Caco-2 (cell line): ENCODE data around the gene TMEM266. TPM values are rescaled to one million over a fixed set of nuclear protein-coding genes. Genes with fewer than 3 reads are reported as not detected.

Experiments
- BruUV-seq: library from RNA; stranded (reverse); fragments of 400-500 nt; replicated peaks from 2 replicates; lab custom pipeline; 2021; lab: Mats Ljungman, UMichigan
- CTCF ChIA-PET: fragments of 300-600 bp; sonication (Branson Sonifier 250); formaldehyde crosslinking; loops from one replicate; lab custom pipeline; 2022; ENCODE audit warnings: antibody characterized with exemption; lab: Charles Lee
- POLR2A ChIA-PET: fragments of 300-600 bp; sonication (Branson Sonifier 250); formaldehyde crosslinking; loops from one replicate; lab custom pipeline; 2022; ENCODE audit warnings: antibody characterized with exemption; lab: Charles Lee
- DNase-seq, 2 experiments: peaks; one replicate each; pipeline versions ENCODE4 v3.0.0 to v3.0.0-alpha.2; 2020 to 2022
- H3K27me3 ChIP-seq: replicated peaks from 2 replicates; pipeline ENCODE4 v1.6.0; 2011; ENCODE audit warnings: low read length; ENCODE audit not compliant: control insufficient read depth, insufficient read depth
- H3K36me3 ChIP-seq: 2 replicates; pipeline ENCODE4 v1.5.1; 2011; ENCODE audit warnings: low read length; ENCODE audit not compliant: control insufficient read depth, insufficient read depth
- H3K4me1 ChIP-seq: fragments of 250-450 bp; sonication (Bioruptor Pico); 2 replicates; pipeline ENCODE4 v1.5.1; 2020; ENCODE audit warnings: mild to moderate bottlenecking
- H3K4me3 ChIP-seq: 2 replicates; pipeline ENCODE4 v1.5.1; 2011; ENCODE audit warnings: low read depth, mild to moderate bottlenecking, control low read depth, low read length
- H3K9me3 ChIP-seq: fragments of 250-450 bp; sonication (Bioruptor Pico); 2 replicates; pipeline ENCODE4 v1.5.1; 2020; ENCODE audit warnings: mild to moderate bottlenecking, moderate library complexity
- H3K27ac Mint-ChIP-seq: one replicate; pipeline ENCODE4 v1.8.0; 2022; ENCODE audit warnings: mixed read lengths; ENCODE audit not compliant: unreplicated experiment
- H3K27me3 Mint-ChIP-seq: one replicate; pipeline ENCODE4 v1.8.0; 2022; ENCODE audit warnings: mixed read lengths; ENCODE audit not compliant: insufficient read depth, unreplicated experiment
- H3K36me3 Mint-ChIP-seq: one replicate; pipeline ENCODE4 v1.8.0; 2022; ENCODE audit warnings: mild to moderate bottlenecking, mixed read lengths; ENCODE audit not compliant: insufficient read depth, unreplicated experiment
- H3K4me1 Mint-ChIP-seq: one replicate; pipeline ENCODE4 v1.8.0; 2022; ENCODE audit warnings: low read depth, mixed read lengths; ENCODE audit not compliant: unreplicated experiment
- H3K4me3 Mint-ChIP-seq: one replicate; pipeline ENCODE4 v1.8.0; 2022; ENCODE audit warnings: mild to moderate bottlenecking, moderate library complexity, mixed read lengths; ENCODE audit not compliant: unreplicated experiment
- H3K9me3 Mint-ChIP-seq: one replicate; pipeline ENCODE4 v1.8.0; 2022; ENCODE audit warnings: mixed read lengths; ENCODE audit not compliant: unreplicated experiment
- CTCF ChIP-seq, 2 experiments: fragments of 200-600 bp in 1 of 2; IDR thresholded peaks; 1 replicate in 1 of 2; 2 replicates in 1 of 2; pipeline versions ENCODE4 v1.5.1 to v1.8.0; 2011 to 2022; ENCODE audit warnings: antibody characterized with exemption in 1 of 2, control low read depth in 1 of 2, inconsistent platforms in 1 of 2, low read depth in 1 of 2, low read length in 1 of 2, mild to moderate bottlenecking in 1 of 2, moderate library complexity in 1 of 2; ENCODE audit not compliant: insufficient read depth in 1 of 2, severe bottlenecking in 1 of 2, unreplicated experiment in 1 of 2
- intact Hi-C: fragments of 100-400 bp; cut with micrococcal nuclease; formaldehyde crosslinking; loops from one replicate; pipeline ENCODE4 v1.10.0; 2022; ENCODE audit not compliant: unreplicated experiment
- total RNA-seq: library from RNA; stranded (reverse); gene quantifications from 2 replicates; pipeline ENCODE4 v1.2.3, GENCODE V29; 2022

Gene TMEM266
- total RNA-seq, 1 experiment from 2014 or later = 0.27 TPM

DNA sequence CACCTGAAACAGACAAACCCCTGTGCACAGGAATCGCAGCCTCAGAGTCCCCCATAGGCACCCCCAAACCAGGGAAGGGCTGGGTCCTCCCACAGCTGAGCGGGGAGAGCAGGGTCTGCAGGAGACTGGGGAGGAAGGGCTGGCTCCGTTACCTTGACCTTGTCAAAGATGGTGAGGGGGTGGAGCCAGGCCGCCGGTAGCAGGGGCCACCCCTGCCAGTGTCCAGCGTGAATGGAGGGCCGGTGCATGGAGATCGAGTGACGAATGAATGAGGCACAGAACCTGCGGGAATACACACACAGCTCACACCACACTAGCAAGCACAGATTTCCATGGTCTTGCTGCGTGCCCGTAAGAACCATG, 102.2 kb downstream of the TMEM266 start:
- H3K36me3 ChIP-seq = no peaks in the 10 kb centered on the region
- no peak overlapping the region for H3K27ac Mint-ChIP-seq
- TF ChIP-seq CTCF (IDR thresholded peaks at IDR 0.05; ENCODE audit: insufficient read depth in 1 of 2, low read depth in 1 of 2, low read length in 1 of 2, severe bottlenecking in 1 of 2, unreplicated experiment in 1 of 2) = no peak
- H3K4me3 Mint-ChIP-seq = no peak overlapping the region
- H3K9me3 Mint-ChIP-seq = no peaks in the 10 kb centered on the region
- no peak overlapping the region for H3K4me3 ChIP-seq
- POLR2A ChIA-PET = no interaction called here
- no peaks in the 10 kb centered on the region for H3K36me3 Mint-ChIP-seq
- CTCF ChIA-PET = no interaction called here
- no peaks in the 10 kb centered on the region for H3K27me3 Mint-ChIP-seq
- DNase-seq = no peak
- intact Hi-C loops = no loop called here
- no peaks in the 10 kb centered on the region for H3K27me3 ChIP-seq
- no peaks in the 10 kb centered on the region for H3K9me3 ChIP-seq
- no TSS peak for BruUV-seq
- H3K4me1 ChIP-seq = peaks cover 10% of the 10 kb centered on the region; the same call in 1 of the 2 replicates
- H3K4me1 Mint-ChIP-seq = no peaks in the 10 kb centered on the region

GRCh38 chr15:76162784-76163456, 103.1 kb downstream of the TMEM266 start:
- H3K9me3 ChIP-seq = no peaks in the 10 kb centered on the region
- H3K27me3 ChIP-seq = no peaks in the 10 kb centered on the region
- POLR2A ChIA-PET = no interaction called here
- DNase-seq = no peak
- no peak for TF ChIP-seq CTCF (IDR thresholded peaks at IDR 0.05; ENCODE audit: insufficient read depth in 1 of 2, low read depth in 1 of 2, low read length in 1 of 2, severe bottlenecking in 1 of 2, unreplicated experiment in 1 of 2)
- Mint-ChIP-seq H3K4me1 (no peaks in the 10 kb centered on the region), H3K9me3 (no peaks in the 10 kb centered on the region), H3K36me3 (no peaks in the 10 kb centered on the region), H3K27me3 (no peaks in the 10 kb centered on the region), H3K27ac (no peak overlapping the region), H3K4me3 (no peak overlapping the region)
- no peak overlapping the region for H3K4me3 ChIP-seq
- H3K4me1 ChIP-seq = peaks cover 10% of the 10 kb centered on the region; the same call in 1 of the 2 replicates
- CTCF ChIA-PET = interaction anchor here (0.8 kb wide), 1 partner anchor 12 kb away, joined by 5 read pairs; no protein-coding TSS in a partner anchor
- no peaks in the 10 kb centered on the region for H3K36me3 ChIP-seq
- intact Hi-C loops = no loop called here
- BruUV-seq = no TSS peak

DNA sequence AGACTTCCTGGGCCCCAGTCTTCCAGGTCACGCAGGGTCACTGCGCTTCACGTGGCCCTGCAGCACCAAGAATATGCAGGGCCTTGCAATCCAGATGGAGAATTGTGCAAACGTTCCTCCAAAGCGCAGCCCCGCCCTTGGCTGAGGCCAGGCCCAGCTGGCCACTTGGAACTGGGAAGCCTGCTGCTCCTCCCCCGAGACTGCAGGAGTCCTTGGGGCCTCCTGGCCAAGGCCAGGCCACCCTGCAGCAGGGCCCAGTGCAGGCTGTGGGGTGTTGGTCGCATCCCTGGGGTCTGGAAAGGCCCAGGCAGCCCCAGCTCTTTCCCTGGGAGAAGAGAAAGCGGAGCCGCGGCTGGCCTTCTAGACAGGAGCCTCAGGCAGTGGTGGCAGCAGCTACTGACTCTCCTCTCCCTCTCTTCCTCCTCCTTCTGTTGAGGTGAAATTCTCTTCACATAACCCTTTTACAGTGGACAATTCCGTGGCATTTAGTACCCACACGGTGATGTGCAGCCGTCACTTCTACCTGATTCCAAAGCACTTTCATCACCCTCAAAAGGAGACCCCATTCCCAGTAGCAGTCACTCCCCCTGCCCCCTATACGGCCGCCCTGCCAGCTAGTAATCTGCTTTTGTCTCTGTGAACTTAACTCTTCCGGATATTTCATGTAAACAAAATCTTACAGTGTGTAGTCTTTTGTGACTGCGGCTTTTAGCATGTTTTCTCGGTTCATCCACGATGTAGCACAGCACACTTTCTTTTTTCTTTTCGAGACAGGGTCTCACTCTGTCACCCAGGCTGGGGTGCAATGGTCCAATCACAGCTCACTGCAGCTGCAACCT, 103.9 kb downstream of the TMEM266 start:
- H3K27ac Mint-ChIP-seq = no peak overlapping the region
- DNase-seq = peak; percentile 66 to 74
- Histone ChIP-seq H3K27me3 (no peaks in the 10 kb centered on the region), H3K4me3 (no peak overlapping the region), H3K36me3 (no peaks in the 10 kb centered on the region), H3K9me3 (no peaks in the 10 kb centered on the region), H3K4me1 (peaks cover 10% of the 10 kb centered on the region; the same call in 1 of the 2 replicates)
- ChIA-PET POLR2A (no interaction called here), CTCF (interaction anchor here (0.8 kb wide), 1 partner anchor 13 kb away, joined by 5 read pairs; no protein-coding TSS in a partner anchor)
- intact Hi-C loops = no loop called here
- TF ChIP-seq CTCF (IDR thresholded peaks at IDR 0.05; ENCODE audit: insufficient read depth in 1 of 2, low read depth in 1 of 2, low read length in 1 of 2, severe bottlenecking in 1 of 2, unreplicated experiment in 1 of 2) = no peak
- no TSS peak for BruUV-seq
- no peaks in the 10 kb centered on the region for H3K9me3 Mint-ChIP-seq
- no peaks in the 10 kb centered on the region for H3K4me1 Mint-ChIP-seq
- no peaks in the 10 kb centered on the region for H3K27me3 Mint-ChIP-seq
- H3K36me3 Mint-ChIP-seq = no peaks in the 10 kb centered on the region
- H3K4me3 Mint-ChIP-seq = no peak overlapping the region
